ENCODE measurements around the gene GPHA2. TPM values are rescaled to one million over a fixed set of nuclear protein-coding genes. Genes with fewer than 3 reads are reported as not detected.

The GPHA2 gene
- total RNA-seq, 1 experiment from 2014 or later: not detected

GRCh38 chr11:64909653-64910343 is 25.9 kb downstream of the GPHA2 start:
- DNase-seq: no peak
- Histone ChIP-seq H3K27me3 (ENCODE audit: control insufficient read depth, insufficient read depth, low read length) (no peaks in the 10 kb centered on the region), H3K4me3 (ENCODE audit: insufficient read depth, low read depth, low read length) (no peak overlapping the region)

GRCh38 chr11:64908766-64909165 is 26.9 kb downstream of the GPHA2 start:
- Histone ChIP-seq H3K36me3 (replicated peaks; ENCODE audit: control insufficient read depth, insufficient read depth, low read length) (peaks cover 12% of the 10 kb centered on the region), H3K4me3 (ENCODE audit: insufficient read depth, low read depth, low read length) (no peak overlapping the region), H3K27me3 (ENCODE audit: control insufficient read depth, insufficient read depth, low read length) (no peaks in the 10 kb centered on the region)
- DNase-seq: no peak

More at GRCh38 chr11:64909653-64910343, 25.9 kb downstream of the GPHA2 start:
- peaks cover 12% of the 10 kb centered on the region for H3K36me3 ChIP-seq (replicated peaks; ENCODE audit: control insufficient read depth, insufficient read depth, low read length)

GRCh38 chr11:64906314-64906635 is 29.4 kb downstream of the GPHA2 start:
- DNase-seq: peak; percentile 48
- Histone ChIP-seq H3K36me3 (replicated peaks; ENCODE audit: control insufficient read depth, insufficient read depth, low read length) (peaks cover 10% of the 10 kb centered on the region), H3K27me3 (ENCODE audit: control insufficient read depth, insufficient read depth, low read length) (no peaks in the 10 kb centered on the region), H3K4me3 (ENCODE audit: insufficient read depth, low read depth, low read length) (no peak overlapping the region)

GRCh38 chr11:64905516-64906313 is 30.0 kb downstream of the GPHA2 start:
- Histone ChIP-seq H3K36me3 (replicated peaks; ENCODE audit: control insufficient read depth, insufficient read depth, low read length) (peaks cover 6% of the 10 kb centered on the region), H3K4me3 (ENCODE audit: insufficient read depth, low read depth, low read length) (no peak overlapping the region), H3K27me3 (ENCODE audit: control insufficient read depth, insufficient read depth, low read length) (no peaks in the 10 kb centered on the region)
- peak; percentile 51 for DNase-seq

- peak; percentile 62 for DNase-seq
- H3K4me3 ChIP-seq (ENCODE audit: insufficient read depth, low read depth, low read length): no peak overlapping the region
- H3K36me3 ChIP-seq (replicated peaks; ENCODE audit: control insufficient read depth, insufficient read depth, low read length): peaks cover 6% of the 10 kb centered on the region
- no peaks in the 10 kb centered on the region for H3K27me3 ChIP-seq (ENCODE audit: control insufficient read depth, insufficient read depth, low read length)
Observed at GRCh38 chr11:64903291-64903833, 32.3 kb downstream of the GPHA2 start.

- Histone ChIP-seq H3K36me3 (replicated peaks; ENCODE audit: control insufficient read depth, insufficient read depth, low read length) (peaks cover 9% of the 10 kb centered on the region), H3K4me3 (ENCODE audit: insufficient read depth, low read depth, low read length) (no peak overlapping the region), H3K27me3 (ENCODE audit: control insufficient read depth, insufficient read depth, low read length) (no peaks in the 10 kb centered on the region)
- DNase-seq: peak; percentile 62
Observed at GRCh38 chr11:64902102-64902900, 33.4 kb downstream of the GPHA2 start.

- peak; percentile 33 for DNase-seq
- H3K27me3 ChIP-seq (ENCODE audit: control insufficient read depth, insufficient read depth, low read length): no peaks in the 10 kb centered on the region
- peaks cover 7% of the 10 kb centered on the region for H3K36me3 ChIP-seq (replicated peaks; ENCODE audit: control insufficient read depth, insufficient read depth, low read length)
Observed at GRCh38 chr11:64900774-64901173, 34.9 kb downstream of the GPHA2 start.

GRCh38 chr11:64900263-64900678 is 35.4 kb downstream of the GPHA2 start:
- DNase-seq: peak; percentile 51
- Histone ChIP-seq H3K4me3 (ENCODE audit: insufficient read depth, low read depth, low read length) (no peak overlapping the region), H3K27me3 (ENCODE audit: control insufficient read depth, insufficient read depth, low read length) (no peaks in the 10 kb centered on the region), H3K36me3 (replicated peaks; ENCODE audit: control insufficient read depth, insufficient read depth, low read length) (peaks cover 7% of the 10 kb centered on the region)

More at GRCh38 chr11:64900774-64901173, 34.9 kb downstream of the GPHA2 start:
- H3K4me3 ChIP-seq (ENCODE audit: insufficient read depth, low read depth, low read length): no peak overlapping the region

- H3K27me3 ChIP-seq (ENCODE audit: control insufficient read depth, insufficient read depth, low read length): no peaks in the 10 kb centered on the region
- peak; percentile 34 for DNase-seq
- H3K36me3 ChIP-seq (replicated peaks; ENCODE audit: control insufficient read depth, insufficient read depth, low read length): peaks cover 7% of the 10 kb centered on the region
- H3K4me3 ChIP-seq (ENCODE audit: insufficient read depth, low read depth, low read length): no peak overlapping the region
Observed at GRCh38 chr11:64898541-64898940, 37.2 kb downstream of the GPHA2 start.

- Histone ChIP-seq H3K36me3 (replicated peaks; ENCODE audit: control insufficient read depth, insufficient read depth, low read length) (peaks cover 7% of the 10 kb centered on the region), H3K4me3 (ENCODE audit: insufficient read depth, low read depth, low read length) (no peak overlapping the region), H3K27me3 (ENCODE audit: control insufficient read depth, insufficient read depth, low read length) (no peaks in the 10 kb centered on the region)
- DNase-seq: peak; percentile 39
Observed at GRCh38 chr11:64898076-64898445, 37.6 kb downstream of the GPHA2 start.

GRCh38 chr11:64897381-64898075 is 38.2 kb downstream of the GPHA2 start:
- Histone ChIP-seq H3K4me3 (ENCODE audit: insufficient read depth, low read depth, low read length) (no peak overlapping the region), H3K36me3 (replicated peaks; ENCODE audit: control insufficient read depth, insufficient read depth, low read length) (peaks cover 7% of the 10 kb centered on the region), H3K27me3 (ENCODE audit: control insufficient read depth, insufficient read depth, low read length) (no peaks in the 10 kb centered on the region)
- DNase-seq: peak; percentile 36

- peak; percentile 37 for DNase-seq
- H3K4me3 ChIP-seq (ENCODE audit: insufficient read depth, low read depth, low read length): no peak overlapping the region
Observed at GRCh38 chr11:64896448-64897022, 39.2 kb downstream of the GPHA2 start.

GRCh38 chr11:64894812-64895452 is 40.8 kb downstream of the GPHA2 start:
- Histone ChIP-seq H3K36me3 (replicated peaks; ENCODE audit: control insufficient read depth, insufficient read depth, low read length) (peaks cover 3% of the 10 kb centered on the region), H3K27me3 (ENCODE audit: control insufficient read depth, insufficient read depth, low read length) (no peaks in the 10 kb centered on the region), H3K4me3 (ENCODE audit: insufficient read depth, low read depth, low read length) (no peak overlapping the region)
- peak; percentile 65 for DNase-seq

More at GRCh38 chr11:64896448-64897022, 39.2 kb downstream of the GPHA2 start:
- H3K27me3 ChIP-seq (ENCODE audit: control insufficient read depth, insufficient read depth, low read length): no peaks in the 10 kb centered on the region
- H3K36me3 ChIP-seq (replicated peaks; ENCODE audit: control insufficient read depth, insufficient read depth, low read length): peaks cover 6% of the 10 kb centered on the region

Measured in H7 (cell line).